H1 (cell line): ENCODE results near the gene PTPA. TPM values are rescaled to one million over a fixed set of nuclear protein-coding genes. Genes with fewer than 3 reads are reported as not detected.

Source experiments
- KDM4A ChIP-seq: IDR thresholded peaks from one replicate; pipeline ENCODE4 v1.7.1; 2012; ENCODE audit warnings: low read depth, mild to moderate bottlenecking, moderate library complexity, low read length, inconsistent platforms; ENCODE audit not compliant: severe bottlenecking
- RNF2 ChIP-seq: fragments of 200-900, 300-1000 bp; sonication (generic); IDR thresholded peaks from 2 replicates; pipeline ENCODE4 v1.7.1; 2016; ENCODE audit warnings: borderline replicate concordance, low read depth, mild to moderate bottlenecking, antibody characterized with exemption, low read length; ENCODE audit not compliant: poor library complexity, severe bottlenecking; ENCODE audit errors: missing control alignments
- TCF12 ChIP-seq: IDR thresholded peaks from 2 replicates; pipeline ENCODE4 v1.6.1; 2011; ENCODE audit warnings: low read depth, mild to moderate bottlenecking, low read length
- polyA plus RNA-seq, 7 experiments: library from polyadenylated mRNA; depleted of rRNA in 3 of 7; stranded (reverse) in 5 of 7; unstranded in 2 of 7; fragments of >200 nt in 5 of 7; fragments of 200-250 nt in 2 of 7; gene quantifications; 1 replicate in 5 of 7; 2 replicates in 1 of 7; 4 replicates in 1 of 7; pipeline versions ENCODE4 v1.2.1 to v1.2.3, GENCODE V29; 2011 to 2013; ENCODE audit warnings: missing spikeins in 2 of 7, mixed read lengths in 2 of 7
- total RNA-seq: library from RNA; stranded (reverse); fragmentation: NEBNext Ultra II Directional; extraction: Animal tissue kit (Norgen Biotek cat#: 25700); gene quantifications from 2 replicates; pipeline ENCODE4 v1.2.1, GENCODE V29; 2021

Gene PTPA
- total and polyA plus RNA-seq, 2 of the 8 experiments (the other 6 are each of a cell fraction or from before 2014, with no cell fraction given) = 114 to 145 TPM

DNA sequence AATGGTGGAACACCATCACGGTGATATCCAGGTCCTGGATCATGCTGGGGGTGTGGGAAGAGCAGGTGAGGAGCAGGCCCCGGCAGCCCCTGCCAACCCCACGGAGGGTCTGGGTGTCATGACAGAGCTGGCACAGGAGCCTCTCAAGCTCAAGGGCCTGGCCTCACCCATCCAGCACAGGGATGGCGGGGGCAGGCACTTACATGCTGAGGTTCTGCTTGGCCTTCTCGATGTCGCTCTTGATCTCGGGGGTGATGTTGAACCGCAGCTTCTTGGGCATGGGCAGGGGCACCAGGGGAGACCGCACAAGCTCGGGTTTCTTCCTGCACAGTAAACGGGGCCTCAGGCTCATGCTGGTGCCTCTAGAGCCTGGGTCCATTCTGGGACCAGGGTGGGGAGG, 12.9 kb upstream of the PTPA start (continued):
- TF ChIP-seq RNF2 (no peak), TCF12 (no peak), KDM4A (no peak)
